Measurements from ENCODE around the gene CTBP1. TPM values are rescaled to one million over a fixed set of nuclear protein-coding genes. Genes with fewer than 3 reads are reported as not detected.

CTBP1 gene
- total and polyA plus RNA-seq, 8 donors: 91.5 to 131 (median 109) TPM

GRCh38 chr4:1171311-1172227 lies 77.4 kb downstream of the CTBP1 start:
- intact Hi-C loops (cut with DNase I): no loop called here
- Histone ChIP-seq H3K27ac (peak overlapping the region in 1 of 4 donors; percentile 18), H3K27me3 (no peaks in the 10 kb centered on the region), H3K4me1 (peaks cover 0 to 13% (median 0%) of the 10 kb centered on the region in 3 donors), H3K36me3 (no peaks in the 10 kb centered on the region), H3K9me3 (no peaks in the 10 kb centered on the region), H3K4me3 (peak overlapping the region; percentile 1 to 38 (median 8))
- WGBS, 2 donors: 35 to 46% methylated on average over 80 to 88 of the region's 88 CpGs
- DNase-seq (peak in 3 of 6 donors; percentile 34 to 81 (median 67)), FAIRE-seq (no peak), ATAC-seq (no peak)
- TF ChIP-seq CTCF (IDR thresholded peaks at IDR 0.05): no peak

- H3K9me3 ChIP-seq: no peaks in the 10 kb centered on the region
- H3K36me3 ChIP-seq: no peaks in the 10 kb centered on the region
- DNase-seq (peak in 1 of 6 donors; percentile 38), FAIRE-seq (no peak), ATAC-seq (no peak)
- 55 to 56% methylated on average over 34 to 42 of the region's 42 CpGs for WGBS, 2 donors
- H3K4me3 ChIP-seq: peak overlapping the region in 1 of 4 donors; percentile 38
- peaks cover 0 to 13% (median 0%) of the 10 kb centered on the region in 3 donors for H3K4me1 ChIP-seq
- intact Hi-C loops (cut with DNase I): no loop called here
- TF ChIP-seq CTCF (IDR thresholded peaks at IDR 0.05): no peak
- no peak overlapping the region for H3K27ac ChIP-seq
- no peaks in the 10 kb centered on the region for H3K27me3 ChIP-seq
These were observed 78.0 kb downstream of the CTBP1 start for GRCh38 chr4:1170976-1171310.

- FAIRE-seq: no peak
- DNase-seq: peak in 2 of 6 donors; percentile 24 to 80
- Histone ChIP-seq H3K4me1 (peaks cover 0 to 13% (median 0%) of the 10 kb centered on the region in 3 donors), H3K27me3 (no peaks in the 10 kb centered on the region), H3K27ac (no peak overlapping the region), H3K9me3 (no peaks in the 10 kb centered on the region), H3K36me3 (no peaks in the 10 kb centered on the region), H3K4me3 (peak overlapping the region in 1 of 4 donors; percentile 38)
- TF ChIP-seq CTCF (IDR thresholded peaks at IDR 0.05): no peak
- intact Hi-C loops (cut with DNase I): no loop called here
- no peak for ATAC-seq
- 82 to 87% methylated on average over 35 to 37 of the region's 37 CpGs for WGBS, 2 donors
These were observed 78.6 kb downstream of the CTBP1 start for GRCh38 chr4:1170156-1170975.

- intact Hi-C loops (cut with DNase I): no loop called here
- H3K27ac ChIP-seq: no peak overlapping the region
These were observed 79.2 kb downstream of the CTBP1 start for GRCh38 chr4:1169691-1170096.

More at GRCh38 chr4:1169691-1170096, 79.2 kb downstream of the CTBP1 start:
- Histone ChIP-seq H3K36me3 (no peaks in the 10 kb centered on the region), H3K27me3 (no peaks in the 10 kb centered on the region), H3K9me3 (no peaks in the 10 kb centered on the region), H3K4me3 (no peak overlapping the region), H3K4me1 (peaks cover 0 to 13% (median 0%) of the 10 kb centered on the region in 3 donors)
- ATAC-seq (no peak), FAIRE-seq (no peak), DNase-seq (peak in 1 of 6 donors; percentile 38)
- TF ChIP-seq CTCF (IDR thresholded peaks at IDR 0.05): no peak
- 82 to 87% methylated on average over 13 of the region's 13 CpGs for WGBS, 2 donors

Measured in pancreas (tissue), 10 donors.